ENCODE data around the gene TNRC6A. TPM values are rescaled to one million over a fixed set of nuclear protein-coding genes. Genes with fewer than 3 reads are reported as not detected.
"Not testable (repeated sequence)": the region's sequence is repeated elsewhere in the genome, so short reads cannot be mapped to it uniquely, and the experiment has no call there.

TNRC6A gene
- total RNA-seq, 1 donor from 2014 or later, result 91.9 TPM

DNA sequence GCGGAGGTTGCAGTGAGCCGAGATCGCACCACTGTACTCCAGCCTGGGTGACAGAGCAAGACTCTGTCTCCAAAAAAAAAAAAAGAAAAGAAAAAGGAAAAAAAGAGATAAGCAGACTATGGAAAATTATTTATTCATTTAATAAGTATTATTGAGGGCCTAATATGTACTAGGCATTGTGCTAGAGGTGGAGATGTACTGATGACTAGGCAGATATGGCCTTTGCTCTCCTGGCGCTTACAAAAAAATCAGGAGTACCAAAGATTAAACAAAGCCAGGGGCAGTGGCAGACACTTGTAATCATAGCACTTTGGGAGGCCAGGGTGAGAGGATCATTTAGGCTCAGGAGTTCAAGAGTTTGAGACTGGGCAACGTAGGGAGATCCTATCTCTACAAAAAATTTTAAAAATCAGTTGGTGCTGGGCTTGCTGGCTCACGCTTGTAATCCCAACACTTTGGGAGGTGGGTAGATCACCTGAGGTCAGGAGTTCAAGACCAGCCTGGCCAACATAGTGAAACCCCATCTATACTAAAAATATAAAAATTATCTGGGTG, 10.4 kb upstream of the TNRC6A start:
- ATAC-seq (no peak), DNase-seq (ENCODE audit: low spot score) (no peak)
- intact Hi-C loops (cut with DNase I), result no loop called here

DNA sequence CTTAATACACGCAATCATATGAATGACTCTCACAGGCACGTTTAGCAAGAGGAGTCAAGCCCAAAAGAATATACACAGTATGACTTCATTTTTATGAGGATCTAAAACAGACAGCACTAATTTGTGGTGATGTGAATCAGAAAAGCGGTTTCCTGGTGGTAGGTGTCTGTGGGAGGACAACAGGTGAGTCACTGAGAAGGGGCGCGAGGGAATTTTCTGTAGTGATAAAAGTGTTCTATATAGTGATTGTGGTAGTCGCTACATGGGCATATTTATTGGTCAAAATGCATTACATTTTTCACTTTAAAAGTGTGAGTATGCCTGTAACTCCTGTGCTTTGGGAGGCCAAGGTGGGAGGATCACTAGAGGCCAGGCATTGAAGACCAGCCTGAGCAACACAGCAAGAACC, 7.6 kb upstream of the TNRC6A start:
- intact Hi-C loops (cut with DNase I), result no loop called here
- no peak for ATAC-seq
- no peak for DNase-seq (ENCODE audit: low spot score)

DNA sequence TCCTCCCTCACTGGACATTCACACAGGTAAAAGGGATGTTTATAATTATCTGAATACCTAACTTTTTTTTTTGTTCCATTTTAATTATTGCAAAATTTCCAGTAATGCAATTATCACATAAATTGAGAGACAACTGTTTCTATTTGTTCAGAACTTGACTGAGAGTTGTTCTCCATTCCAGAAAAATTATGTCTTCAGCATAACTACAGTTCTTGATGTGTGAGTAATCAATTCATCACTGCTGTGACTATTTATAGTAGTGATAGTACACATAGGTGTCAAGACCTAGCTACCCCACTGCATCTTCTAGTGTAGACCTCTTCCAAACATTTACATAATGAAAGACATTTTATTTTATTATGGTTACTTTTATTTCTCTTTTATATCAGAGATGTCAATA, 5.8 kb upstream of the TNRC6A start:
- intact Hi-C loops (cut with DNase I), result no loop called here
- no peak for DNase-seq (ENCODE audit: low spot score)
- ATAC-seq, result no peak

DNA sequence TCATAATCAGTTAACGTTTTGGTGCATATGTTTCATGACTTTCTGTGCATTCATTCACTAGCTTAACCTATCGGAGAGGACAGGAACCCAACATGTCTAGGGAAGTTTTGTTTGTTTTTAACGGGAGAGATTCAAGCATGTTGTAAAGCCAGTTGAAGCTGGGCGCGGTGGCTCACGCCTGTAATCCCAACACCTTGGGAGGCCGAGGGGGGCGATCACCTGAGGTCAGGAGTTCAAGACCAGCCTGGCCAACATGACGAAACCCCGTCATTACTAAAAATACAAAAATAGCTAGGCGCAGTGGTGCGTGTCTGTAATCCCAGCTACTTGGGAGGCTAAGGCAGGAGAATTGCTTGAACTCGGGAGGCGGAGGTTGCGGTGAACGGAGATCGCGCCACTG, 1.4 kb upstream of the TNRC6A start:
- DNase-seq (ENCODE audit: low spot score), result no peak
- no peak for ATAC-seq
- intact Hi-C loops (cut with DNase I), result no loop called here

DNA sequence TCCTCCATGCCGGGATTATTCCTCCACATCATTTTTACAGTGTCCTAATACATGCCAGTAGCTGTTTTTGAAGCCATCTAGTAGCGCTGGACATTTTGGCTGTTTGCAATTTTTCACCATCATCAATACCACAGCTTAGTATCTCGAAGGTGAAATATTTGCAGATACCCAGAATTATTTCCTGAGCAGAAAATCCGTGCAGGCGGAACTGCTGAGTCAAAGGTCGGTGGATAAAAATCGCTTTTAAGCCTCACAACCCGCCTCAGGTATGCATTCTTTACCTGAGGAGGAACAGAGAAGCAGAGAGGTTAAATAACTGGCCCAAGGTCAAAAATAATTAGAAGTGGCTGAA, 584 bp upstream of the TNRC6A start:
- intact Hi-C loops (cut with DNase I), result no loop called here
- DNase-seq (ENCODE audit: low spot score) (no peak), ATAC-seq (peak; percentile 5)

DNA sequence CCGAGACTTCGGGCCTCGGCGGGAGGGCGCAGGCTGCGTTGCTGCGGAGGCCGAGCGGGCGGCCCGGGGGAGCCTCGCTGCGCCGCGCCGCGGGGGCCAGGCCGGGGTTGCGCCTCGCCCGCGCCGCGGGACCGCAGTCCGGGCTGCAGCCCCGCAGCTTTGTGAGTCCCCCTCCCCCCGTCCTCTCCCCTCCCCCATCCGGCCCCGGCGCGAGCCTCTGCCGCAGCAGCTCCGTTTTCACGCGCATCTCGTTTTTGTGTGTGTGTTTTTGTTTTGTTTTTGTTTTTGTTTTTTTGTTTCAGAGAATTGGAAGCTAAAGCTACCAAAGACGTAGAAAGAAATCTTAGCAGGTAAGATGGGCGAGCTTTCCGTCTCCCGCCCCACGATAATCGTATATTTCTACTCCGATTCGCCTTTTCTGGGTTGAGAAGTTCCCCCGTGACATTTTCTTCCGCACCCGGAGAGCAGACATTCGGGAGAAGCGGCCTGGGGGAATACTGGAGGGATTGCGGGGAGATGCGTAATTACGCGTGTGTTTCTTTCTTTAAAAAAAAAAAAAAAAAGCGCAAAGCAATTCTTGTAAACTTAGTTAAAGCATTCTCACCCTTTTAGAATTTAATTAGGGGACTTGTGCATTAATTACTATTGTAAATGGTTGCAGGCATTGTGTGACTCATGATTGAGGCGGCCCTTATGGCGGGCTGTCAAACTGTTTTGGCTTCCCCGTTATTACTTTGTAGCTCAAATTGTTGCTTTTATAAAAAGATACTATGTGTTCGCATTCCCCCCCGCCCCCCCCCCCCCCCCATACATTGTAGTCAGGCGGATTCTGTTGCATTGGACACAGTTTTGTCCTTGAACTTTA, 732 bp downstream of the TNRC6A start:
- DNase-seq (ENCODE audit: low spot score), result peak; percentile 66
- intact Hi-C loops (cut with DNase I), result no loop called here
- ATAC-seq, result no peak

DNA sequence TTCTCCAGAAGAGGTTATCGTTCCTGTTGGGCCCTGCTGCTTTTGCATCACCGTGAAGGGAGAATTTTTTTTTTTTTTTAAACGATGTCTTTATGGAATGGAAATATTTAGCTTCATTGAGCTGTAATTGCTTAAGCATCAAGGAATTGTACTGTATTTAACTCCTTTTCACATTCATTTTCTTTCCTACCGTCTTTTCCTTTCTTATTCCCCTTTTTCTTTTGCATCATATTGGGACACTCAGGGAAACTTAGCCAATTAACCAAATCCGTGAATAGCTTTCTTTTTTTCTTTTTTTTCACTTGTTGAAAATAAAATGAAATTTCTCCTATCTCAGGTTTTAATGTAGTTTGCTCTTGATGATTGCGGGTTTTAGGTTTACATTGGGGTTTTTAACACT, 1.5 kb downstream of the TNRC6A start:
- no peak for ATAC-seq
- DNase-seq (ENCODE audit: low spot score), result no peak
- intact Hi-C loops (cut with DNase I), result no loop called here

DNA sequence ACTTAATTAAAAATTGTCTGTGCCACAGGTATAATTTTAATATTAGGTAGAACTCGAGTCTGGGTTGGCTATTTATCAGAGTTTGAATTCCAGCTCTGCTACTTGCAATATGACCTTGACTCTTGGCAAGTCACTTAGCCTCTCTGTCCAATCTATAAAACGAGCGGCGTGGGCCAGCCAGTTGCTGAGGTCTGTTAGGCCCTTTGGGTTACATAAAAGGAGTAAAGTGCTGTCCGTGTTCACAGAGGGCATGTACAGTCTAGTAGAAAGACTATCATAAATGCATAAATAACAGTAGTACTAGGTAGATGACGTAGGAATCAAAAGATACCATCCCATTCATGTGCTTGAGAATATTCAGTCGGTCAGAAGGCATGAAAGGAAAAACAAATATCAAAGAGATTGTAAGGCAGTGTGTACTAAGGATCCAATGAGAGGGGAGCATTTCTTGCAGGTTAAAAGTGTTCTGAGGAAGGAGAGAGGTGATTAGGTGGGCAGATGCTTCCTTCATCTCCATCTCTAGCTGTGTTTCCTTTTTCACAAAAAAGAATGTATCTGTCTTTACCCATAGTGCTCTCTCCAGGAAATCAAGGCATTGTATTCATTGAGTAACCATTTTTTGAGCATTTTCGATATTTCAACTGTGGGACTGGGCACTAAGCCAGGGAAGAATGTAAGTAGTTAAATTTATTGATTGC, 2.4 kb downstream of the TNRC6A start:
- no peak for ATAC-seq
- intact Hi-C loops (cut with DNase I), result no loop called here

DNA sequence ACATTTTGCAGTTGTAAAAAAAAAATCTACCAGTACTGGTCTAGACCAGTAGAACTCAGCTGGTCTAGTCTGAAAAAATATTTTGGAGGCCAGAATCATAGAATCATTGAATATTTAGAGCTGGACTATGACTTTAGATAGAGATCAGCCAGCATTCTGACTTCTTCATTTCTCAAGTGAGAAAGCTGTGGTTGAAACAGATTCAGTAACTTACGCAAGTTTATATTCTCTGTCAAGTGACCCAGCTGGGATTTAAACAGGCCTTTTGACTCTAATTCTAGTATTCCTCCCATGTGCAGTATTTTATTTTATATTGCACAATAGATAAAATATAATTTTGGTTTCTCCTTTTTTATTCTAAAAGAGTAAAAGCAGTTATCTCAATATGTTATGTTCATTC, 4.9 kb downstream of the TNRC6A start:
- intact Hi-C loops (cut with DNase I), result no loop called here
- peak; percentile 78 for ATAC-seq
- no peak for DNase-seq (ENCODE audit: low spot score)

More for the DNA sequence above, 2.4 kb downstream of the TNRC6A start:
- no peak for DNase-seq (ENCODE audit: low spot score)

DNA sequence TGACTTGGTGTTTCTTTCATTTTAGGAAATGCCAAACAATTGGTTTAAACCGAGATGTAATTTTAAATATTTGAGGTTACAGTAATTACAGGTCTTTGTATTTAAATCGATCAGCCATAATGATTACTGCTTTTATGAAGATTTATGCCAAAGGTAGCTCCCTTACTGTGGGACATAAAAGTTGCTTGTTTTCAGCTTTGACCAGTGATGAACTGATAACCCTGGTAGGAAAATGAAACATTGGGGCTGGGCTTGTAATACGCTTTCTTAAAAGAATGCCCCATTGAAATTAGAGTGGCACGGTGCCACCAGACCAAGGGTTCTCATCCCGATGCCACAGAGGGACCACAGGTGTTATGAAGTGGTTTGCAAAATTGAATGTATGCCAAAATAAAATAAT, 7.3 kb downstream of the TNRC6A start:
- no peak for DNase-seq (ENCODE audit: low spot score)
- ATAC-seq, result peak; percentile 6
- intact Hi-C loops (cut with DNase I), result no loop called here

DNA sequence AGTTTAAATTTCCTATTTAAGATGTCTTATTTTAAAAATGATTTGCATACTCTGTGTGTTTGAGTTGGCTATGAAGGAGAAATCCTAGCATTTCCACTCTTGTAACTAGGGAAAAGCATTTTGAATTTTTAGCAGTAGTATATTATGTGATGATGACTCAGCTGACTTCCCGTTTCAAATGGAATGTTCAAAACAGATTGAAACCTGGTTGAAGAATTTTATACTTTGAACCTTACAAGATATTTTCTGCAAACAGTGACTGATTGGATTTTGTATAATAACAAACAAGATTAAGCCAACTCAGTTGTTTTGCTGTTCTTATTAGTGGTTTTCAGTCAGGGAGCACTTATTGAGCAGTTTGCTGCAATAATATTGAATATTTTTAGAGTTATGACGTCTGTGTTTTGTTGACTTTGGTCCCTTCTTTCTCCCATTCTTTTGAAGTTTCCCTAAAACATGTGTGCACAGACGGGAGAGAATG, 8.0 kb downstream of the TNRC6A start:
- DNase-seq (ENCODE audit: low spot score) (no peak), ATAC-seq (peak; percentile 57)
- intact Hi-C loops (cut with DNase I), result no loop called here

DNA sequence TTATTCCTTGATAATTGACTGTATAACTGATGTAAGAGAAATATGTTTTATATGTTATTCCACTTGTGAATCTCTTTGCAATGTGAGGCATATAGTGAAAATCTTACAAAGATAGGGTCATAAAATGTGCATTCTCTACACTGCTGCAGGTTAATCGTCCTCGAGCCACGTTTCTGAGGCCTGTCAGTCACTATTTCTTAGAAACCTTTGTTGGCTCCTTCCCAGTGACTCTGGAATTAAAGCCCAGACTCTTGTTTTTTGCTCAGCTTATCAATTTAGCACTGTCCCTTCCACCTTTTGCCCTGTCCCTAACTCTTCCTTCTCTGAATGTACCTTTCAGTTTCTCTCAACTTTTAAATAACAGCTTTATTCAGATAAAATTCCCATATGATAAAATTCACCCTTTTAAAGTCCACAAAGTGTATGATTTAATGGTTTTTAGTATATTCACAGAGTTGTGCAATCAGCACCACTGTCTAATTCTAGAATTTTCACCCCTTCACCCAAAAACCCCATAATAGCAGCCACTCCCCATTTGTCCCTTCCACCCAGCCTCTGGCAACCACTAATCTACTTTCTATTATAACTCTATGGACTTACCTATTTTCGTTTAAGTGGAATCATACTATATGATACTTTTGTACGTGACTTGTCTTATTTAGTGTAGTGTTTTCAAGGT, 8.6 kb downstream of the TNRC6A start:
- ATAC-seq (no peak), DNase-seq (ENCODE audit: low spot score) (no peak)
- intact Hi-C loops (cut with DNase I), result no loop called here

DNA sequence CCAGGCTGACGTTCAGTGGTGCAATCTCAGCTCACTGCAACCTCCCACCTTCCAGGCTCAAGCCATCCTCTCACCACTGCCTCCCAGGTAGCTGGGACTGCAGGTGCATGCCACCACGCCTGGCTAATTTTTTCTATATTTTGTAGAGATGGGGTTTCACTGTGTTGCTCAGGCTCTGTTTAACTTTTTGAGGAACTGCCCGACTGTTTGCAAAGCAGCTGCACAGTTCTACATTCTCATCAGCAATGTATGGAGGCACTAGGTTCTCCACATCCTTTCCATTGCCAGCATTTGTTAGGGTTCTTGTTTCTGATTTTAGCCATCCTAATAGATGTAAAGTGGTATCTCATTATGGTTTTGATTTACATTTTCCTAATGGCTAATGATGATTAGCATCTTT, 9.4 kb downstream of the TNRC6A start:
- intact Hi-C loops (cut with DNase I), result no loop called here
- no peak for DNase-seq (ENCODE audit: low spot score)
- no peak for ATAC-seq

DNA sequence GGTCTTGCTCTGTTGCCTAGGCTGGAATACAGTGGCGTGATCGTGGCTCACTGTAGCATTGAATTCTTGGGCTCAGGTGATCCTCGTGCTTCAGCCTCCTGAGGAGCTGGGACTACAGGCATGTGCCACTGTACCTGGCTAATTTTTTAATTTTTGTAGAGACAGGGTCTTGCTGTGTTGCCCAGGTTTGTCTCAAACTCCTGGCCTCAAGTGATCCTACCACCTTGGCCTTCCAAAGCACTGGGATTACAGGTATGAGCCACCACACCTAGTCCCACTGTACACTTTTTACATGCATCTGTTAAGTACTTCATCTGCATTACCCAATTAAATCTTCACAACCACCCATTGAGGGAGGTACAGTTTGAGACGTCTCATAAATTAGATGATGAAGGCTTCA, 12.4 kb downstream of the TNRC6A start:
- no peak for DNase-seq (ENCODE audit: low spot score)
- intact Hi-C loops (cut with DNase I), result no loop called here
- ATAC-seq, result no peak

DNA sequence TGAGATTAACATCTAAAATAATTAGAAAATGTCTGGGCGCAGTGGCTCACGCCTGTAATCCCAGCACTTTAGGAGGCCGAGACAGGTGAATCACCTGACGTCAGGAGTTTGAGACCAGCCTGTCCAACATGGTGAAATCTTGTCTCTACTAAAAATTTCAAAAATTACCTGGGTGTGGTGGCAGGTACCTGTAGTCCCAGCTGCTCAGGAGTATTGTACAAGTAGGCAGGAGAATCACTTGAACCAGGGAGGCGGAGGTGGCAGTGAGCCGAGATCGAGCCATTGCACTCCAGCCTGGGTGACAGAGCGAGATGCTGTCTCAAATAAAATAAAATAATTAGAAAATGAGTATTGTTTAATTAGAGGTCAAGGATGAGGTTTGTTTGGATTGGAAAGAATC, 13.2 kb downstream of the TNRC6A start:
- intact Hi-C loops (cut with DNase I); DNase-seq (ENCODE audit: low spot score); ATAC-seq: not testable (repeated sequence)

DNA sequence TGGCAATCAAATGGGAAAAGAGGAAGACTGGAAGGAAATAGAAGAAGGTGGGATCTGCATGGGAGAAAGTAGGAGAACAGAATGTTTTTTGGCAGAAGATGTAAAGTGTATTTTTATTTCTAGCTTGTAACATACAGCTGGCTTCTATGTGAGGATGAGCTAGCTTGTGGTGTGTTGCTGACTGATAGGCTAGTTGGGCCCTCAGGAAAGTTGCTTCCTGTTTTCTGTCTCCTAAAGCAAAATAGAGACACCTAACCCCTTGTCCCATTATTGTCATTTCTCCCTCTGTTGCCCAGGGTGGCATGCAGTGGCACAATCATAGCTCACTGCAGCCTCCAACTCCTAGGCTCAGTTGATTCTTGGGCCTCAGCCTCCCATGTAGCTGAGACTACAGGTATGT, 15.9 kb downstream of the TNRC6A start:
- DNase-seq (ENCODE audit: low spot score) (no peak), ATAC-seq (no peak)
- intact Hi-C loops (cut with DNase I), result no loop called here

DNA sequence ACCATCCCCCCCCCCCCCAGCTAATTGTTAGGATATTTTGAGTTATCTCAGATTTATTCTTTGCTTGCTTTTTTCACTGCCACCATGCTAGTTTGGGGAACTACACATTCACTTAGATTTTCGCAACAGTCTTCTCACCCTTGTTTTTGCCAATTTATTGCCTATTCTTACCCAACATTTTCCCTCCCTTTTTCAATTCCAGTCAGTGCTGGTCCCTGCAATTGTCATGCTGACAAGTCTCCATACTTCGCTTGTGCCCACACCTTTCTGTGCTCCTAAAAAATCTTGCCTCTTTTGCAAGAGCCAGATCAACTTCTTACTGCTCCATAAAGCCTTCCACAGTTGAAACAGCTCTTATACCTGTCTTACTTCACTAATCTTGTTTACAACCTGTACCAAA, 16.3 kb downstream of the TNRC6A start:
- ATAC-seq, result no peak
- intact Hi-C loops (cut with DNase I), result no loop called here
- DNase-seq (ENCODE audit: low spot score), result no peak

DNA sequence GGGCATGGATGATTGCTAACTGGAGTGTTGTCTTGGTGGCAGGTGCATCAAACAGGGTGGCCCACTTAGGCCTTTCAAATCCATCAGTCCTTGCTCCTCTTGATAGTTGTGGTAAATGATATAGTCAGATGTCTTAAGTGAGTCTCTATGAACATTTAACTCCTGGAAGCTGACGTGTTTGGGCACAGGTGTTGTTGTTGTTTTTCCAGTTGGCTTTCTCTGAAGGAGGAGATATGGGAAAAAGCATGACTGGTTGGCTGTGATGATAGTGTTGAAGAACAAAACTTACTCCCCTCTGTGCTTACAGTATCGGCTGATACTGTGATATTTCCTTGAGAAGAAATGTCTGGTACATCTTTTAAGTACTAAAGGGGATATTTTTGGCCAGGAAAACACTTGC, 18.0 kb downstream of the TNRC6A start:
- ATAC-seq (no peak), DNase-seq (ENCODE audit: low spot score) (no peak)
- intact Hi-C loops (cut with DNase I), result no loop called here

DNA sequence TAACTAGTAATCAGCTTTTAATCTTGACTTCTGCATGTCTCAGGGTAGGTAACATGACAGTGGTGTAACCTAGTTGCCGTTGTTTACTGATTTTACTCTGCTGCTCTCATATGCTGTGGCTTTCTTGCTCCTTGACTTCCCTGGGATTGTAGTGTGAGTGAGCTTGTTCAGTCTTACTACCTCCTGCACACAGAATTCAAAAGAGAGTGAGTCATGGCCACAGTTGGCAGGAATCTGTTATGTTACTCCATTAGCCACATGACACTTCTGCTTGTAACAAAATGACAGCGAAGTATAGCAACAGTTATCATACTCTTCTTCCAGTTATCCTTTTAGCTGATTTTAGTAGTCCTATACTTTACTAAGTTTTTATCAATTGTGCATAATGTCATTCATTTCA, 18.8 kb downstream of the TNRC6A start:
- intact Hi-C loops (cut with DNase I), result no loop called here
- DNase-seq (ENCODE audit: low spot score) (no peak), ATAC-seq (peak; percentile 88)

DNA sequence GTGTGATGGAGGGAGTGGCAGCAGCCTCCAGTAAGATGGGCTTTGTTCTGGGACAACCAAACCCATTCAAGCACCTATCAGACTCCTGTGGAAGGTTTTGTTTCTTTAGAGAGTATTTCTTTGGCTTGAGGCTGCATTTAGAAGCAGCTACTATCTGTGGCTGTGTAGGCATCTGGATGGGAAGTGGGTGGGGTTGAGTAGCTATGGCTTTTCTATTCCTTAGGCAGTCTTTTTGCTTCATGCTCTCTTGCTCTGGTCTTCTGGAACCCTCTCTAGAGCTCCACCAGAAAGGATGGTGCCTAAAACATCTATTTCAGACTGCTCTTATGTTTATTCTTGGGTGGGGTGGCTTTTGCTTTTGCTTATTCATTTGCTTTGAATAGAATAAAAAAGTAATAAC, 19.9 kb downstream of the TNRC6A start:
- ATAC-seq (no peak), DNase-seq (ENCODE audit: low spot score) (no peak)
- intact Hi-C loops (cut with DNase I), result no loop called here

Data from sciatic nerve (tissue), 2 donors.